Transverse colon (tissue), 4 donors: ENCODE data around the gene SMG5. TPM values are rescaled to one million over a fixed set of nuclear protein-coding genes. Genes with fewer than 3 reads are reported as not detected.

Experiments used
- DNase-seq: peaks from one replicate; pipeline ENCODE4 v3.0.0-alpha.2; 2019
- H3K27ac ChIP-seq, 4 donors: fragments of 200-600 bp; sonication (generic); 2 replicates each; pipeline ENCODE4 v1.5.1; 2016 to 2018; ENCODE audit warnings: inconsistent platforms in 4 of 4
- H3K27me3 ChIP-seq: fragments of 200-600 bp; sonication (generic); 2 replicates; pipeline ENCODE4 v1.5.1; 2017; ENCODE audit warnings: inconsistent platforms
- H3K36me3 ChIP-seq, 4 donors: fragments of 200-600 bp; sonication (generic); 2 replicates each; pipeline ENCODE4 v1.5.1; 2017 to 2019; ENCODE audit warnings: inconsistent platforms in 4 of 4
- H3K4me1 ChIP-seq, 4 donors: fragments of 200-600 bp; sonication (generic); 2 replicates each; pipeline ENCODE4 v1.5.1; 2017 to 2020; ENCODE audit warnings: inconsistent platforms in 4 of 4
- H3K4me3 ChIP-seq, 4 donors: fragments of 200-600 bp; sonication (generic); 1 replicate in 1 of 4; 2 replicates in 3 of 4; pipeline versions ENCODE4 v1.5.1 to v1.6.1; 2017 to 2019; ENCODE audit warnings: inconsistent platforms in 4 of 4
- H3K9me3 ChIP-seq, 2 donors: fragments of 200-600 bp; sonication (generic); 2 replicates each; pipeline ENCODE4 v1.5.1; 2017 to 2019; ENCODE audit warnings: inconsistent platforms in 2 of 2
- CTCF ChIP-seq, 5 experiments: fragments of 200-600 bp in 3 of 5; fragments of 450-650 bp in 2 of 5; sonication (generic) in 3 of 5; IDR thresholded peaks; 1 replicate in 2 of 5; 2 replicates in 3 of 5; pipeline ENCODE4 v1.5.1; 2016 to 2017; ENCODE audit warnings: antibody characterized with exemption in 5 of 5, inconsistent platforms in 3 of 5, mild to moderate bottlenecking in 2 of 5, moderate library complexity in 1 of 5
- EP300 ChIP-seq: sonication (generic); formaldehyde crosslinking; IDR thresholded peaks from one replicate; pipeline ENCODE4 v1.6.1; 2017; ENCODE audit warnings: antibody characterized with exemption, low read depth
- POLR2A ChIP-seq: fragments of 450-650 bp; IDR thresholded peaks from one replicate; pipeline ENCODE4 v1.6.1; 2016; ENCODE audit warnings: antibody characterized with exemption, mild to moderate bottlenecking, moderate library complexity
- POLR2AphosphoS5 ChIP-seq, 3 donors: sonication (generic); formaldehyde crosslinking; IDR thresholded peaks; one replicate each; pipeline ENCODE4 v1.6.1; 2016; ENCODE audit warnings: antibody characterized with exemption in 3 of 3
- WGBS, 2 donors: methylation state at CpG; one replicate each; pipeline ENCODE4 v1.1.5; 2018; ENCODE audit warnings: low coverage in 1 of 2; 5-methylcytosine and 5-hydroxymethylcytosine counted together
- in situ Hi-C, 4 donors: fragments of 200-750 bp; cut with MboI; loops; one replicate each; pipeline versions ENCODE4 v1.15.0 to v1.15.1; 2017; ENCODE audit warnings: low sequenced_read_pairs in 3 of 4, low pct_ligation_motif_present in 1 of 4, low pct_unique_long_range_greater_than_20kb in 1 of 4
- intact Hi-C: fragments of 100-400 bp; cut with DNase I; formaldehyde crosslinking; loops from one replicate; pipeline ENCODE4 v1.15.1; 2023; ENCODE audit warnings: low total_unique reads
- total RNA-seq, 4 donors: library from RNA; depleted of rRNA; stranded (reverse); fragments of >200 nt; gene quantifications; one replicate each; pipeline ENCODE4 v1.1.0, GENCODE V29; 2016

Gene SMG5
- total RNA-seq, 4 donors from 2014 or later = 72.1 to 134 (median 102) TPM

GRCh38 chr1:156241926-156242325 is 40.7 kb downstream of the SMG5 start, which contains the start of gene BGLAP:
Gene BGLAP (plus strand): TSS chr1:156242184. CDS start chr1:156242232, 48 bp downstream.
- no peaks in the 10 kb centered on the region for H3K9me3 ChIP-seq
- in situ Hi-C loops (no loop called here), intact Hi-C loops (no loop called here)
- H3K4me1 ChIP-seq = peaks cover 10 to 20% (median 15%) of the 10 kb centered on the region in 4 donors
- DNase-seq = no peak
- WGBS, 2 donors = 91 to 98% methylated on average over 4 to 7 of the region's 14 CpGs
- peaks cover 0 to 12% (median under 1%) of the 10 kb centered on the region in 4 donors for H3K36me3 ChIP-seq
- peaks cover 29% of the 10 kb centered on the region for H3K27me3 ChIP-seq
- no peak within 1 kb of the TSS for H3K27ac ChIP-seq
- TF ChIP-seq POLR2A (no peak), POLR2AphosphoS5 (IDR thresholded peaks at IDR 0.05) (no peak), EP300 (no peak), CTCF (IDR thresholded peaks at IDR 0.05) (no peak)
- no peak within 1 kb of the TSS for H3K4me3 ChIP-seq

- in situ Hi-C loops (no loop called here), intact Hi-C loops (no loop called here)
- DNase-seq = no peak
- 65% methylated on average over 15 of the region's 15 CpGs; no CpG with 5 or more reads in 1 of the 2 donors for WGBS, 2 donors
- Histone ChIP-seq H3K27ac (no peak overlapping the region), H3K4me1 (peaks cover 10 to 14% (median 12%) of the 10 kb centered on the region in 4 donors), H3K4me3 (no peak overlapping the region), H3K27me3 (peaks cover 23% of the 10 kb centered on the region), H3K9me3 (no peaks in the 10 kb centered on the region), H3K36me3 (peaks cover 0 to 14% (median 3%) of the 10 kb centered on the region in 4 donors)
- TF ChIP-seq POLR2AphosphoS5 (IDR thresholded peaks at IDR 0.05) = no peak
- TF ChIP-seq POLR2A = no peak
- TF ChIP-seq EP300 = no peak
- TF ChIP-seq CTCF (IDR thresholded peaks at IDR 0.05) = no peak
These were observed 41.3 kb downstream of the SMG5 start for GRCh38 chr1:156241311-156241811.

GRCh38 chr1:156238248-156238647 is 44.4 kb downstream of the SMG5 start:
- Histone ChIP-seq H3K4me3 (no peak overlapping the region), H3K36me3 (peaks cover 0 to 34% (median 13%) of the 10 kb centered on the region in 4 donors), H3K9me3 (no peaks in the 10 kb centered on the region), H3K27me3 (no peaks in the 10 kb centered on the region), H3K4me1 (no peaks in the 10 kb centered on the region), H3K27ac (no peak overlapping the region)
- no peak for DNase-seq
- WGBS, 2 donors = 92 to 94% methylated on average over 5 of the region's 5 CpGs
- TF ChIP-seq CTCF (IDR thresholded peaks at IDR 0.05) = no peak
- no peak for TF ChIP-seq POLR2A
- TF ChIP-seq POLR2AphosphoS5 (IDR thresholded peaks at IDR 0.05) = no peak
- no peak for TF ChIP-seq EP300
- in situ Hi-C loops (no loop called here), intact Hi-C loops (no loop called here)

GRCh38 chr1:156236164-156236563 is 46.5 kb downstream of the SMG5 start:
- TF ChIP-seq POLR2AphosphoS5 (IDR thresholded peaks at IDR 0.05) = no peak
- no peak for TF ChIP-seq CTCF (IDR thresholded peaks at IDR 0.05)
- no peak for TF ChIP-seq POLR2A
- no peak for TF ChIP-seq EP300
- intact Hi-C loops (no loop called here), in situ Hi-C loops (no loop called here)
- Histone ChIP-seq H3K36me3 (peaks cover 0 to 34% (median 13%) of the 10 kb centered on the region in 4 donors), H3K27me3 (no peaks in the 10 kb centered on the region), H3K9me3 (no peaks in the 10 kb centered on the region), H3K4me3 (no peak overlapping the region), H3K27ac (no peak overlapping the region), H3K4me1 (no peaks in the 10 kb centered on the region)
- WGBS, 2 donors = 95% methylated on average over 12 of the region's 12 CpGs; no CpG with 5 or more reads in 1 of the 2 donors
- DNase-seq = no peak
